ENCODE measurements around the gene LPP. TPM values are rescaled to one million over a fixed set of nuclear protein-coding genes. Genes with fewer than 3 reads are reported as not detected.

Gene LPP
- total RNA-seq, 1 donor from 2014 or later: 210 TPM

GRCh38 chr3:188817935-188818269 lies 663.9 kb downstream of the LPP start:
- DNase-seq (ENCODE audit: low spot score): no peak

- DNase-seq (ENCODE audit: low spot score): no peak
Measured at GRCh38 chr3:188818282-188818681, 664.3 kb downstream of the LPP start.

GRCh38 chr3:188819939-188820338 lies 666.0 kb downstream of the LPP start:
- DNase-seq (ENCODE audit: low spot score): no peak

- no peak for DNase-seq (ENCODE audit: low spot score)
Measured at GRCh38 chr3:188822004-188822403, 668.0 kb downstream of the LPP start.

- no peak for DNase-seq (ENCODE audit: low spot score)
Measured at GRCh38 chr3:188822411-188822810, 668.5 kb downstream of the LPP start.

GRCh38 chr3:188824566-188824965 lies 670.6 kb downstream of the LPP start:
- DNase-seq (ENCODE audit: low spot score): no peak

- DNase-seq (ENCODE audit: low spot score): no peak
Measured at GRCh38 chr3:188825901-188826300, 671.9 kb downstream of the LPP start.

GRCh38 chr3:188826574-188826973 lies 672.6 kb downstream of the LPP start:
- no peak for DNase-seq (ENCODE audit: low spot score)

- DNase-seq (ENCODE audit: low spot score): no peak
Measured at GRCh38 chr3:188827103-188827502, 673.1 kb downstream of the LPP start.

- no peak for DNase-seq (ENCODE audit: low spot score)
Measured at GRCh38 chr3:188827576-188827975, 673.6 kb downstream of the LPP start.

- no peak for DNase-seq (ENCODE audit: low spot score)
Measured at GRCh38 chr3:188829130-188829529, 675.2 kb downstream of the LPP start.

GRCh38 chr3:188829576-188829975 lies 675.6 kb downstream of the LPP start:
- no peak for DNase-seq (ENCODE audit: low spot score)

GRCh38 chr3:188830893-188831292 lies 676.9 kb downstream of the LPP start:
- no peak for DNase-seq (ENCODE audit: low spot score)

GRCh38 chr3:188832146-188832545 lies 678.2 kb downstream of the LPP start:
- DNase-seq (ENCODE audit: low spot score): no peak

GRCh38 chr3:188832961-188833721 lies 679.2 kb downstream of the LPP start:
- no peak for DNase-seq (ENCODE audit: low spot score)

- no peak for DNase-seq (ENCODE audit: low spot score)
Measured at GRCh38 chr3:188834349-188834748, 680.4 kb downstream of the LPP start.

GRCh38 chr3:188839187-188839695 lies 685.3 kb downstream of the LPP start:
- DNase-seq (ENCODE audit: low spot score): no peak

- DNase-seq (ENCODE audit: low spot score): no peak
Measured at GRCh38 chr3:188840290-188840689, 686.3 kb downstream of the LPP start.

GRCh38 chr3:188841906-188842305 lies 687.9 kb downstream of the LPP start:
- DNase-seq (ENCODE audit: low spot score): no peak

- no peak for DNase-seq (ENCODE audit: low spot score)
Measured at GRCh38 chr3:188842639-188843038, 688.7 kb downstream of the LPP start.

GRCh38 chr3:188844096-188844495 lies 690.1 kb downstream of the LPP start:
- DNase-seq (ENCODE audit: low spot score): no peak

GRCh38 chr3:188845514-188845913 lies 691.6 kb downstream of the LPP start:
- DNase-seq (ENCODE audit: low spot score): no peak

GRCh38 chr3:188848947-188849346 lies 695.0 kb downstream of the LPP start:
- DNase-seq (ENCODE audit: low spot score): no peak
